HG02840 (cell line): Measurements from ENCODE around the gene CFAP70.
"Not testable (repeated sequence)": the region's sequence is repeated elsewhere in the genome, so short reads cannot be mapped to it uniquely, and the experiment has no call there.

ENCODE experiments used
- ATAC-seq: cut with Tn5 transposase; IDR thresholded peaks from one replicate; pipeline ENCODE4 v1.9.1; 2021; ENCODE audit warnings: mild to moderate bottlenecking, moderate library complexity, moderate number of reproducible peaks; ENCODE audit not compliant: unreplicated experiment, low FRiP score

CFAP70 gene

DNA sequence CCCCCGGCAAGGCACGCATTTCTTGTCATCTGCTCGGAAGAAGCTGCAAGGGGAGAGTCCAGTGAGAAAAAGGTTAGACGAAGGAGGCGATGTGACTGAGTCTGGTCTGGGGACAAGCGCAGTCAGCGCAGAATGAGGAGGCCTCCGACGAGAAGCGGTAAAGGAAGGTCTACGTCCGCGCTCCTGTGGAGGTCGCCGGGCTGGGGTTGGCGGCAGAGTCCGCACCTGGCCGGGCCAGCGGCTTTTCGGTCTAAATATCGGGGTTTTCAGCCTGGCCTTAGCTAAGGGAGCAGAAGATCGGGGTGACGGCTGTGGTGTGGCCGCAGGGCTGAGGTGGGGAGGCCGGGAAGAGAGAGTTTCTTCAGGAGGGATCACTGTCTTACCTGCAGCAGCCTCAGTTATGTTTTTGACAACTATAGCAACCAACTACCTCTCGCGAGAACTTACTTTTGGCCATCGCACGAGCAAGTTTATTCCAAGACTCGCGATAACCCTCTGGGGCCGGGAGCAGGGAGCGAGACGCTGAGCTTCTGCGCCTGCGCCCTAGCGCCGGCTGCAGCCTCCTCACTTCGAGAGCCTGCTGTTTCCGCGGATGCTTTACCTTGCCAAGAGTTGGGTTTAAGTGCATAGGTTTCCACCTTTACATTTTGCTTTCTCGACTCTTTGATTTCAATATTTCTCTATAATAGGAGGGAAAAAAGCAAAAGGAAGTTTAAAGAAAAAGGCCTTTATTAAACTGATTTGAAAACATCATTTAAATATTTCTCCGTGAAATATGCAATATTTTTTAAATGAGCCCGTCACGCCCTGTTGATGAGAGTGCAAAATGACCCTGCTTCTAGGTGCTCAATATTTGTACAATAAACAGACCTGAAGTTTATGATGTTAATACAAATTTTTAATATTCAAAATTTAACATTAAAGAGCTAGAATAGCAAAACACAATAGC is at the start of gene CFAP70:
Gene CFAP70, minus strand, starts transcription at position 534 of the 949 bp plus-strand sequence. CDS start 4,068 bp downstream, outside the sequence.
- ATAC-seq: peak; percentile 96

- ATAC-seq: no peak
Observed at GRCh38 chr10:73408061-73408460, 49.4 kb upstream of the CFAP70 start.

- ATAC-seq: no peak
Observed at GRCh38 chr10:73407495-73407894, 48.8 kb upstream of the CFAP70 start.

DNA sequence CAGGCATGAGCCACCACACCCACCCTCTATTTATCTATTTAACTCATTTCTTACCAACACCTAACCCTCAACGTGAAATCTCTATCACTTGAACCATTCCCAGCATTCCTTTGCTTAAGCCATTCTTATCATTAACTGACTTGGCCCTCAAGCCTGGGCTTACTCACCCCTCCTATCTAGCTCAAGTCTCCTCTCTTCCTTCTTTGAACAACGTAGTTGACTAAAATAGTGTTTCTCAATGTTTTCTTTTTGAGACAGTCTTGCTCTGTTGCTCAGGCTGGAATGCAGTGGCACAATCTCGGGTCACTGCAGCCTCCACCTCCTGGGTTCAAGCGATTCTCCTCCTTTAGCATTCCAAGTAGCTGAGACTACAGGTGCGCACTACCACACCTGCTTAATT is 48.2 kb upstream of the CFAP70 start:
- ATAC-seq: no peak

DNA sequence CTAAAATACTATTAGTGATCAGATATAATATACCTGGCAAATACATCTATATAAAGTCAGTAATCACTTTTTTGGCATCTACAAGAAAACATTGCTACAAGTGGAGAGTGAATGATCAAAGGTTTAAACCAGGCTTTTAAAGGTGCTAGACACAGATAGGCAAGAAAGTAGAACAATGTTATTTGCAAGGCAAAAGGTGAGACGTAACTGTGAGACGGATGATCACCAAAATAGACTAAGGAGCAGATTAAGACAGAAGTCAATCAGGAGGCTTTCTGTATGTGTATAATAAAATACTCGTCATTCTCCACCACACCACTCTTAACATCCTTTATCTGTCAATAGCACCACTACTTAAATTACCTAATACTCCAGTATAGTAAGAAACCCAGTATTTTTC is 46.9 kb upstream of the CFAP70 start:
- no peak for ATAC-seq

DNA sequence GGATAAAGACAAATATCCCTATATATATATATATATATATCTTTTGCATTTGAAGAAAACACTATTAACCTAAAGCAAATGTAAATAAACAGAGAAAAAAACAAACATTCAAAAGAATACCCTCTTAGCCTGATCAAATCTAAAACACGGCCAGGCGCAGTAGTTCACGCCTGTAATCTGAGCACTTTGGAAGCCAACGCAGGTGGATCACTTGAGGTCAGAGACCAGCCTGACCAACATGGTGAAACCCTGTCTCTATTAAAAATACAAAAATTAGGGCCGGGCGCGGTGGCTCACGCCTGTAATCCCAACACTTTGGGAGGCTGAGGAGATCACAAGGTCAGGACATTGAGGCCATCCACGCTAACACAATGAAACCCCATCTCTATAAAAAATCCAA is 46.0 kb upstream of the CFAP70 start:
- ATAC-seq: no peak

DNA sequence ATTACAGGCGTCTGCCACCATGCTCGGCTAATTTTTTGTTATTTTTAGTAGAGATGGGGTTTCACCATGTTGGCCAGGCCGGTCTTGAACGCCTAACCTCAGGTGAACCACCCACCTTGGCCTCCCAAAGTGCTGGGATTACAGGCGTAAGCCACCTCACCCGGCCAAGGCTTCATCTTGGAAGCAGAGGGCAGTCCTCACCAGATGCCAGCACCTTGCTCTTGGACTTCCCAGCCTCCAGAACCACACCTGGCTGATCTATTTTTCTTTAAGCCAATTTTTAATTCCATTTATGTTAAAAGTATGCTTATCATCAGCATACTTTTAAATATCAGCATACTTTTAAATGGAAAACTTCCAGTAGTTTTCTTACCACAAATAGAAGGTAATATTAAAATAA is 43.0 kb upstream of the CFAP70 start:
- ATAC-seq: no peak

- no peak for ATAC-seq
Observed at GRCh38 chr10:73399063-73399462, 40.4 kb upstream of the CFAP70 start.

DNA sequence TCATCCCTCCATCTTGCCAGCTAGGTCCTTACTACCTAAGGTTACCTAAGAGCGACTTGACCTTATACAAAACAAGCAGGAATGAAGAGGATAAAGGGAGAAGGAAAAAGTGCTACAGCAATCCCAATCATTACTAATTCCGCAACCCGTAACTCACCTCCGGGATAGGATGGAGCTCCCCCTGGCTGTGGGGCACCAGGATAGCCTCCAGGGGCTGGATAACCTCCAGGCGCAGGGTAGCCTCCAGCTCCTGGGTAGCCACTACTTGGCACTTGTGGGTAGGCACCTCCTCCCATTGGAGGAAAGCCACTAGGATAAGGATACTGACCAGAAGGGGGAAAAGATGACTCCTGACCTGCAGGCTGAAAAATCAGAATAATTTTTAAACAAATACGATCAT is 39.4 kb upstream of the CFAP70 start:
- ATAC-seq: no peak

DNA sequence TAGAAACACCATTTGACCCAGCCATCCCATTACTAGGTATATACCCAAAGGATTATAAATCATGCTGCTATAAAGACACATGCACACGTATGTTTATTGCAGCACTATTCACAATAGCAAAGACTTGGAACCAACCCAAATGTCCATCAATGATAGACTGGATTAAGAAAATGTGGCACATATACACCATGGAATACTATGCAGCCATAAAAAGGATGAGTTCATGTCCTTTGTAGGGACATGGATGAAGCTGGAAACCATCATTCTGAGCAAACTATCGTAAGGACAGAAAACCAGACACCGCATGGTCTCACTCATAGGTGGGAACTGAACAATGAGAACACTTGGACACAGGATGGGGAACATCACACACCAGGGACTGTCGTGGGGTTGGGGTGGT is 35.7 kb upstream of the CFAP70 start:
- not testable (repeated sequence) for ATAC-seq

GRCh38 chr10:73388228-73388627 is 29.6 kb upstream of the CFAP70 start:
- ATAC-seq: no peak

- ATAC-seq: no peak
Observed at GRCh38 chr10:73386583-73386982, 27.9 kb upstream of the CFAP70 start.

DNA sequence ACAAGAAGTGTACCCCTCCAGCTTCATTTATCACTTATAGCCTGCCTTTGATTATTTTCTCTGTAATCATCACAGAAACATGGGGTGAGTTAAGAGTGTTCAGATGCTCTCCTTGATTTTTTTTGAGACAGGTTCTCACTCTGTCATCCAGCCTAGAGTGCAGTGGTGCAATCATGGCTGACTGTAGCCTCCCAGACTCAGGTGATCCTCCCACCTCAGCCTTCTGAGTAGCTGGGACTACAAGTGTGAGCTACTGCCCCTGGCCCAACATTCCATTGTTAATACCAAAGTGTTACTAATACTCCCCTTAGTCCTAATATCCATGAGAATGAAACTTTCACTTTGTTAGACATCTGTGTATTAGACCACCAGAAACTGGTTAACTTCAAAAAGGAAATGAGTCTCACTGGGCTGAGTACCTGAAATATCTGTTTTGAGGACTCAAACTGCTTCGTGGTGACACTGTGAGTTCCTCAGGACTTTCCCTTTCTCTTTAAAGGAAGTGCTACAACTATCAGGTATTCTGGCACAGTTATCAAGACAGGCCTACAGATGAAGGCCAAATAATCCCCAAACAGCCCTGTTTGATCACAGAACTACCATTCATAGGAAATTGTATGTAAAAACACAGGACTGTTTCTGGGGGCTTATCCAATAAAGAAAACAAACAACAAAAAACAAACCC is 20.5 kb upstream of the CFAP70 start:
- no peak for ATAC-seq

- no peak for ATAC-seq
Observed at GRCh38 chr10:73376679-73377078, 18.0 kb upstream of the CFAP70 start.

DNA sequence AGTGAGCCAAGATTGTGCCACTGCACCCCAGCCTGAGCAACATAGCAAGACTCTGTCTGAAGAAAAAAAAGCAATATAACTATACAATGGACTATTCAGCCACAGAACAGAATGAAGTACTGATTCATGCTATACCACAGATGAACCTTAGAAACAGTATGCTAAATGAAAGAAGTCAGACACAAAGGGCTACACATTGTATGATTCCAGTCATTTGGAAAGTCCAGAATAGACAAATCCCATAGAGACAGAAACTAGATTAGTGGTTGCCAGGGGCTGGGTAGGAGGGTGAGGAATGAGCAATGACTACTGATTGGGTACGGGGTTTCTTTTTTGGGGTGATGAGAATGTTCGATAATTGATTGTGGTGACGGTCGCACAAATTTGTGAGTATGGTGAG is 9.6 kb upstream of the CFAP70 start:
- no peak for ATAC-seq

GRCh38 chr10:73366381-73367298 is 8.0 kb upstream of the CFAP70 start:
- ATAC-seq: no peak

GRCh38 chr10:73364964-73365363 is 6.3 kb upstream of the CFAP70 start:
- ATAC-seq: no peak

- no peak for ATAC-seq
Observed at GRCh38 chr10:73359492-73359891, 828 bp upstream of the CFAP70 start.

DNA sequence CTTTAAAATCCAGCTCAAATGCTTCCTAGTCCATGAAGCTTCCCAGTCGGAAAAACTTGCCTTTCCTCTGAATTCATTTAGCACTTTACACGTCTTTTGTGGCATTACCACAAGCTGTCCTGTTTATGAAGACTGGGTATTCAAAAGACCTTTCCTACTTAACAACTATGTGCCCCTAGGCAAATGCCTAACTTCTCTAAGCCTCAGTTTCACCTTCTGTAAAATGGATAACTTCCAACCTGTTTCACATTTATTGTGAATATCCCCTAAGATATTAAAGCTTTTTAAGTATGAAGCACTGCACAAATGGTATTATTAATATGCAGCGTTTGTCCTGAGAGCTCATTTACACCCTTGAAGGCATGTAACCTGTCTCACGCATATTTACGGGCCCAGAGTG is 843 bp downstream of the CFAP70 start:
- no peak for ATAC-seq

DNA sequence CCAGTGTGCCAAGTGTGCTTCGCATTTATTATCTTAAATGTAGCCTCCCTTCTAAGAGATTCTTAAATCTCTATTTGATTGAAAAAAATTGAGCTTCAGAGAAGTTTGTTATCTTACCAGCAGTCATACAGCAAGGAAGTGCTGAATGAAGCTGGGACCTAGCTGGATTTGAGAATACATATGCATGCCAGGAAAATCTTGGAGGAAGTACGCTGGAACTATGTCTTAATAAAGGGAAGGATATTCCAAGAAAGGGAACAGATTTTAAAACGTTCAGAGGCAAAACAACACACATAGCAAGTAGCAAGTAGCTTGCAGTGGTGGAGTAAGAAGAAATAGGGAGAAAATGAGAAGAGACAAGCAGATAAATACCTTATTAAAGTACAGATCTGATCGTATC is 1.5 kb downstream of the CFAP70 start:
- no peak for ATAC-seq

GRCh38 chr10:73344269-73344668 is 14.4 kb downstream of the CFAP70 start:
- ATAC-seq: no peak
